Ishikawa (cell line): ENCODE results near the gene TMEM72.

Experiments used
- CEBPB ChIP-seq: IDR thresholded peaks from 2 replicates; pipeline ENCODE4 v1.6.1; 2012
- CREB1 ChIP-seq: IDR thresholded peaks from 2 replicates; pipeline ENCODE4 v1.6.1; 2012; ENCODE audit warnings: low read depth
- EGR1 ChIP-seq: IDR thresholded peaks from 2 replicates; pipeline ENCODE4 v1.6.1; 2012
- EP300 ChIP-seq: IDR thresholded peaks from 2 replicates; pipeline ENCODE4 v1.6.1; 2012; ENCODE audit warnings: borderline replicate concordance
- FOXM1 ChIP-seq: IDR thresholded peaks from 2 replicates; pipeline ENCODE4 v1.6.1; 2012; ENCODE audit warnings: low read depth, borderline replicate concordance
- MAX ChIP-seq: IDR thresholded peaks from 2 replicates; pipeline ENCODE4 v1.6.1; 2012
- NFIC ChIP-seq: IDR thresholded peaks from 2 replicates; pipeline ENCODE4 v1.6.1; 2012
- RAD21 ChIP-seq: IDR thresholded peaks from 2 replicates; pipeline ENCODE4 v1.6.1; 2012; ENCODE audit warnings: low read depth
- REST ChIP-seq: IDR thresholded peaks from 2 replicates; pipeline ENCODE4 v1.6.1; 2012; ENCODE audit warnings: low read depth, mild to moderate bottlenecking
- TAF1 ChIP-seq: IDR thresholded peaks from 2 replicates; pipeline ENCODE4 v1.6.1; 2012; ENCODE audit warnings: low read depth, mild to moderate bottlenecking
- TCF12 ChIP-seq: IDR thresholded peaks from 2 replicates; pipeline ENCODE4 v1.6.1; 2012; ENCODE audit warnings: low read depth
- TEAD4 ChIP-seq: IDR thresholded peaks from 2 replicates; pipeline ENCODE4 v1.6.1; 2012
- USF1 ChIP-seq: IDR thresholded peaks from 2 replicates; pipeline ENCODE4 v1.6.1; 2012
- YY1 ChIP-seq: IDR thresholded peaks from 2 replicates; pipeline ENCODE4 v1.6.1; 2012; ENCODE audit warnings: low read depth
- ZBTB7A ChIP-seq: IDR thresholded peaks from 2 replicates; pipeline ENCODE4 v1.6.1; 2012; ENCODE audit warnings: low read depth

The TMEM72 gene

GRCh38 chr10:44935201-44935965, 24.2 kb downstream of the TMEM72 start:
- TF ChIP-seq EP300: no peak
- no peak for TF ChIP-seq EGR1
- 0 out of 2 replicates have a peak, but pooled peaks have one; percentile 35 for TF ChIP-seq MAX
- no peak for TF ChIP-seq USF1
- no peak for TF ChIP-seq REST

- no peak for TF ChIP-seq TAF1
These were observed 24.8 kb downstream of the TMEM72 start for GRCh38 chr10:44935966-44936295.

- TF ChIP-seq TCF12: no peak
- no peak for TF ChIP-seq YY1
- no peak for TF ChIP-seq FOXM1
- TF ChIP-seq CREB1: no peak
- no peak for TF ChIP-seq EGR1
- TF ChIP-seq EP300: no peak
- TF ChIP-seq RAD21: no peak
- no peak for TF ChIP-seq TAF1
- no peak for TF ChIP-seq ZBTB7A
These were observed 25.3 kb downstream of the TMEM72 start for GRCh38 chr10:44936314-44936975.

- TF ChIP-seq NFIC: no peak
- no peak for TF ChIP-seq FOXM1
- no peak for TF ChIP-seq TCF12
- no peak for TF ChIP-seq USF1
- TF ChIP-seq REST: no peak
- TF ChIP-seq CEBPB: no peak
- no peak for TF ChIP-seq CREB1
- TF ChIP-seq ZBTB7A: no peak
- TF ChIP-seq YY1: no peak
- TF ChIP-seq EGR1: no peak
- TF ChIP-seq MAX: no peak
- TF ChIP-seq TAF1: no peak
These were observed 26.3 kb downstream of the TMEM72 start for GRCh38 chr10:44937196-44938005.

GRCh38 chr10:44938956-44939355, 27.8 kb downstream of the TMEM72 start:
- TF ChIP-seq EP300 (no peak), CEBPB (no peak), MAX (no peak), ZBTB7A (no peak), USF1 (no peak), TEAD4 (no peak), FOXM1 (no peak), YY1 (no peak), TCF12 (no peak), NFIC (no peak), CREB1 (no peak), REST (no peak), EGR1 (no peak), RAD21 (no peak), TAF1 (no peak)
